ENCODE data around the gene RPS3A. TPM values are rescaled to one million over a fixed set of nuclear protein-coding genes. Genes with fewer than 3 reads are reported as not detected.

The RPS3A gene
- total and polyA plus RNA-seq, 2 of the 13 experiments (the other 11 are each of a cell fraction or from before 2014, with no cell fraction given) = 3,332 to 3,626 TPM

DNA sequence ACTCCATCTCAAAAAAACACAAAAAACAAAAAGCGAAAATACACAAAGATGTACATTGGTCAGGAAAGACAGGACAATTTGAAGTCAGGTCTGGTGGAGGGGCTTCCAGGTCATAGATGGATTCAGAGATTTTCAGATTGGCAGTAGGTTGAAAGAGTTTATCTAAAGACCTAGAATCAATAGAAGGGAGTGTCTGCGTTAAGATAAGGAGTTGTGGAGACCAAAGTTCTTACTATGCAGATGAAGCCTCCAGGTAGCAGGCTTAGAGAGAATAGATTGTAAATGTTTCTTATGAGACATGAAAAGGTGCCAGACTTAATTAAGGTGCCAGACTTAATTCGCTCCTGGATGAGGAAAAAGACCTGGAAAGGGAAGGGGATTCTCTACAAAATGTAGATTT is 6.9 kb upstream of the RPS3A start:
- DNase-seq (ENCODE audit: low spot score) (no peak), FAIRE-seq (no peak), ATAC-seq (no peak)
- H3K4me2 ChIP-seq (ENCODE audit: low read depth, low read length) = 0 out of 2 replicates have a peak overlapping the region, but pooled peaks have one; percentile 7
- TF ChIP-seq ONECUT2 (CRISPR knock-in tag; IDR thresholded peaks at IDR 0.05) = peak; percentile 72
- TF ChIP-seq RFX3 (CRISPR knock-in tag; IDR thresholded peaks at IDR 0.05) = no peak
- no peak for TF ChIP-seq MTF2 (CRISPR knock-in tag; IDR thresholded peaks at IDR 0.05; ENCODE audit: borderline replicate concordance)
- no peak for TF ChIP-seq SRSF4 (IDR thresholded peaks at IDR 0.05; ENCODE audit: low read depth, low read length, poor library complexity, severe bottlenecking)
- TF ChIP-seq CBX2 (IDR thresholded peaks at IDR 0.05; ENCODE audit: low read depth, low read length) = no peak
- no peak for TF ChIP-seq CBX2 (CRISPR knock-in tag; IDR thresholded peaks at IDR 0.05; ENCODE audit: low read depth)
- TF ChIP-seq ZNF773 (CRISPR knock-in tag; IDR thresholded peaks at IDR 0.05; ENCODE audit: borderline replicate concordance) = no peak
- TF ChIP-seq TOE1 (CRISPR knock-in tag; IDR thresholded peaks at IDR 0.05) = no peak
- TF ChIP-seq NONO (IDR thresholded peaks at IDR 0.05) = no peak
- TF ChIP-seq NONO (CRISPR knock-in tag; conservative IDR thresholded peaks at IDR 0.05) = no peak
- no peak for TF ChIP-seq SMYD3 (CRISPR knock-in tag; IDR thresholded peaks at IDR 0.05)
- TF ChIP-seq RFX1 (IDR thresholded peaks at IDR 0.05) = no peak
- no peak for TF ChIP-seq NR3C1 (CRISPR knock-in tag; IDR thresholded peaks at IDR 0.05)
- no peak for TF ChIP-seq CEBPZ (IDR thresholded peaks at IDR 0.05; ENCODE audit: low read length)
- no peak for TF ChIP-seq ZBTB3 (CRISPR knock-in tag; IDR thresholded peaks at IDR 0.05; ENCODE audit: borderline replicate concordance, low read depth)
- TF ChIP-seq HNF4A (CRISPR knock-in tag; IDR thresholded peaks at IDR 0.05) = peak; percentile 35
- no peak for TF ChIP-seq ELF4 (CRISPR knock-in tag; IDR thresholded peaks at IDR 0.05; ENCODE audit: borderline replicate concordance)
- TF ChIP-seq ZNF260 (CRISPR knock-in tag; IDR thresholded peaks at IDR 0.05; ENCODE audit: borderline replicate concordance, low read depth) = no peak
- H3K4me1 ChIP-seq (ENCODE audit: insufficient read depth, low read length) = peaks cover 54% of the 10 kb centered on the region
- H3K36me3 ChIP-seq (replicated peaks in 1 of 2; ENCODE audit: control insufficient read depth in 1 of 2, insufficient read depth in 2 of 2, low read length in 2 of 2) = no peaks in the 10 kb centered on the region
- no peak overlapping the region for H2AFZ ChIP-seq (ENCODE audit: low read length)
- POLR2A ChIA-PET = no interaction called here
- H3K4me3 ChIP-seq (replicated peaks in 1 of 3; ENCODE audit: insufficient read depth in 1 of 3, low read depth in 2 of 3, low read length in 3 of 3) = no peak overlapping the region
- intact Hi-C loops (cut with micrococcal nuclease; ENCODE audit: unreplicated experiment) = no loop called here
- in situ Hi-C loops (cut with HindIII; ENCODE audit: extremely low pct_ligation_motif_present, low pct_unique_long_range_greater_than_20kb) = no loop called here
- no peaks in the 10 kb centered on the region for H3K79me2 ChIP-seq (ENCODE audit: insufficient read depth, low read length)
- no peaks in the 10 kb centered on the region for H3K27me3 ChIP-seq (ENCODE audit: control insufficient read depth in 1 of 2, insufficient read depth in 2 of 2, low read length in 2 of 2)
- H3K9me3 ChIP-seq (ENCODE audit: low read length) = no peaks in the 10 kb centered on the region
- H3K9ac ChIP-seq (ENCODE audit: insufficient read depth, low read depth, low read length) = no peak overlapping the region
- 53% methylated on average over 3 of the region's 3 CpGs for WGBS (ENCODE audit: low lambda C conversion rate)
- BruUV-seq (replicated peaks) = no TSS peak
- H4K20me1 ChIP-seq (ENCODE audit: insufficient read depth, low read length) = no peaks in the 10 kb centered on the region
- CTCF ChIA-PET (ENCODE audit: low intra/inter-chr PET ratio, low total read pairs) = no interaction called here
- no peak overlapping the region for H3K27ac ChIP-seq (ENCODE audit: extremely low read length, insufficient read depth, low read length)
